Stimulated activated CD4-positive, alpha-beta T cell treated with anti-CD3 and anti-CD28 coated beads, Interleukin-1b, Interleukin-23, amount 100 ng/mL, for 48 hours (primary cell): ENCODE measurements around the gene MED20.

Source experiments
- DNase-seq: peaks from one replicate; pipeline ENCODE4 v3.0.0-alpha.2; 2020

The MED20 gene

DNA sequence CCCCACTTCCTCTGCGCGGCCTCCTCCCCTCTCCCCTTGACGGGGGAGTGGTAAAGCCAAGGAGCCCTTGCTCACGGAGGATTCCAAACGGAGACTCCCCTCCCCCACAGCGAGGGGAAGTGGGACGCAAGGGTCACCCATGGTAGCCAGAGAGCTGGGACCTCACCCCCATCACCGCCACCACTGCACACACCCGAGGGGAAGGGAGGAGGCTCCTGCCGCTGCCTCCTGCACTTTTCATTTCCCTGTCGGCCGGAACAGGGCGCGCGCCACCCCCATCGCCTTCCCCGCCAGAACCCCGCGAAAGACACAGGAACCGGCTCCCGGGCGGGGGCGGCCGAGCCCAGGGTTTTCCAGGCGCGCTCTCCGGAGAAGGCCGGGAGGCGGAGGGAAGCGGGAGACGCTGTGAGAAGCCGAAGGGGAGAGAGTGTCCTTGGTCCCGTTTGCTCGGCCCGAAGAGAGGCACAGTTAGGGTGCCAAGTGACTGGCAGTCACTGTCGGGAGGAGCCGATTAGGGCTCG, 19.9 kb upstream of the MED20 start:
- DNase-seq = peak; percentile 47

DNA sequence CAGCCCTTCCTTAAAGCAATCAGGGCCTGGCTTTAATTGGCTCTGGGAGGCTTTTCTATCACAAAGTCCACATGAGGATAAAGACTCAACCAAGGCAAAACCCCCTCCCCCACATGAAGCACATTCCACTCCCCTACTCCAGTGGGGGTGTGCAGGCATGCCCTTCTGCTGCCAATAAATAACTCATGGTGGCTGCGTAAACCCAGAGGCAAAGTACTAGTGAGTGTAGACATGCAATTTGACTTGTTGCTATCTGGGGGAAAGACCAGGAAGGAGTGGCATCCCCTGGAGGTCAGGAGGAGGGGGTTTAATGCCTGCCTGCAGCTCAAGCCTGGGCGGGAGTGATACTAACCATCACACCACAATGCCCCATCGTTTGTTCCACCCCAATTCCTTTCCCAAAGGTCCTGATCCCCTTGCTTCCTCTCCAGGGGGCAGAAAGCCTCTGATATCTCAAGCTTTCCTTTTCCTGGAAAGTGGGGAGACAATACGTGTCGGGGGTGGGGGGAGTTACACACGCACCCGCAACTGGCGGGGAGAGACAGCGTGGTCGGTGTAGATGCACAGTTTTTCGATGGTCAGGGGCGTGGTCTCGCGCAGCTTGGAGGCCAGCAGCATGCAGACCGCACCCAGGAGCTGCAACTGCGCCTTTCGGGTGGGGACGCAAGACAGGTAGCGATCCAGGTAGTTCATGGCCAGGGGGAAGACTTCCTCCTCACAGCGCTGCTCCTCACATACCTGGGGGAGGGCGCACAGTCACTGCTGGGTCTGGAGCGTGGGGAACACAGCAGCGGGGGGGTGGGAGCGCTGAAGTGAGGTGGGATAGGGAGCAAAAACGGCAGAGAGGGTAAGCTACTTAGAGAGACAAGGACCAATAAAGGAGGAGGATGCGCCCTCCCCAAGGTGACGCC, 19.2 kb upstream of the MED20 start:
- peak; percentile 52 for DNase-seq

DNA sequence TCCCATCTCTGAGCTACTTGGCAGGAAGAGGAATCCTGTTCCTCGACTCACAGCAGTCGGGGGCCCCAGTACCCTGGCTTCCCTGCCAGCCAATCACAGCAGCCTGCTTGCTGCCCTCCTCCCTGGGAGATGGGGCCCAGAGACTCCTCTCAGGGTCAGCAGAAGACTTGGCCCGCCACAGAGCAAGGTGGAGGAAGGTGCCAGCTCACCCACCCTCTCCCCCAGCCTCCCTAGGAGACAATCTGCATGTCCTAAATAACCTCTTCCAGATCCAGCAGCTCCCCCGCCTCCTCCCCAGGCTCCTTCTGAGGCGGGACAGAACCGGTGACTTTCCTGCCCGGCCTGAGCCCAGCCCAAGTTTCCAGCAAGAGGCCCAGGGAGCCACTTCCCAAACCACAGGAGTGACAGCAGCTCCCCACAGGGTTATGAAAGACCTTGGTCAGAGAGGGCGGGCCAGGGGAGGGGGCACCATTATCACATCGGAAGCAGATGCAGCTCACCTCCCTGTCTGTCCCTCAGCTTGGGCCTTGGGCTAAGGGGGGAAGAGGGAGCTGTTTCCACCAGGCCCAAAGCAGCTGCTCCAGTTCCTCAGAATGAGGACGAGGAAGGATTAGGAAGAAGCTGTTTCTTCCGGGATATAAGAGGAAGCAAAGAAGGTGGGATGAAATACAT, 18.4 kb upstream of the MED20 start:
- DNase-seq = peak; percentile 55

DNA sequence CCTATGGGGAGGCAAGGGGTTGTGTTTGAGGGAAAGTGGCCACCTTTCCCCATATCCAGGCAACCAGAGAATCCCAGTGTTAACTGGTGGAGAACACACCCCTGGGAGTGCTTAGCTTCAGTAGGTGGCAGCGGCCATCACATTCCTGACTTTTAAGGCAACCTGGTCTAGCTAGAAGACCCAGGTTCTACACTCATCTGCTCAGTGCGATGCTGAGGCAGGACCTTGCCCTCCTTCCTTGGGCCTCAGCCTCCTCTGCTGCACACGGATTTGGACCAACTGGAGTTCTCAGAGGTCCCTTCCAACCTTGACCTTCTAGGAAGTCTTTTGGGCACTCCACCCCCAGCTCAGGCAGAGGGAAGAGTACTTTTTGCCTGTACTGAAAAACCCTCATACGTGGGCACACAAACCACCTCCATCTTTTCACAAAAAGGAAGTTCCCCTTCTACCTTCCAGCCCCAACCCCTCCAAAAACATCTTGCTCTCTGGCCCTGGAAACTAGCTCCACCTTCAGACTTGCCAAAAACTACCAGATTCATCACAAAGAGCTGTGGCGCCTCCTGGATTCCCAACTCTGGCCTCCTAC, 17.7 kb upstream of the MED20 start:
- DNase-seq = no peak

GRCh38 chr6:41937861-41938574, 17.1 kb upstream of the MED20 start:
- DNase-seq = no peak

GRCh38 chr6:41937472-41937860, 16.5 kb upstream of the MED20 start:
- DNase-seq = no peak

GRCh38 chr6:41936073-41936837, 15.3 kb upstream of the MED20 start:
- DNase-seq = peak; percentile 69

- no peak for DNase-seq
These were observed 14.7 kb upstream of the MED20 start for GRCh38 chr6:41935685-41936072.

DNA sequence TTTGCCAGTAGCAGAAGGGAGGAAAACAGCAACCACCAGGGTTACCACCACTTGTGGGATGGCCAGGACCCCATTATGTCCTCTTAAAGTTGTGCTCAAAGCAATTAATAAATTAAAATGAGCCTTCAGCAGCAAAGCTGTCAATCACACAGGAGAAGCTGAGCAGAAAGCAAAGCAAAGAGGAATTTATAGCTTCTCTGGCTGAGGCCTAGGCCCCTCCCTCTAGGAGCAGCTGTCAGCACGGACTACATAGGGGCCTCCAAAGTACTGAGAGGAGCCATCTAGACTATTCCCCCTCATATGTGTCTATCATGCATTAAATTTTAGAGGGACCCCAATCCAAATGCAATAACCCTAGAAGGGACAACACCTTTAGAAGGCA, 14.2 kb upstream of the MED20 start:
- no peak for DNase-seq

DNA sequence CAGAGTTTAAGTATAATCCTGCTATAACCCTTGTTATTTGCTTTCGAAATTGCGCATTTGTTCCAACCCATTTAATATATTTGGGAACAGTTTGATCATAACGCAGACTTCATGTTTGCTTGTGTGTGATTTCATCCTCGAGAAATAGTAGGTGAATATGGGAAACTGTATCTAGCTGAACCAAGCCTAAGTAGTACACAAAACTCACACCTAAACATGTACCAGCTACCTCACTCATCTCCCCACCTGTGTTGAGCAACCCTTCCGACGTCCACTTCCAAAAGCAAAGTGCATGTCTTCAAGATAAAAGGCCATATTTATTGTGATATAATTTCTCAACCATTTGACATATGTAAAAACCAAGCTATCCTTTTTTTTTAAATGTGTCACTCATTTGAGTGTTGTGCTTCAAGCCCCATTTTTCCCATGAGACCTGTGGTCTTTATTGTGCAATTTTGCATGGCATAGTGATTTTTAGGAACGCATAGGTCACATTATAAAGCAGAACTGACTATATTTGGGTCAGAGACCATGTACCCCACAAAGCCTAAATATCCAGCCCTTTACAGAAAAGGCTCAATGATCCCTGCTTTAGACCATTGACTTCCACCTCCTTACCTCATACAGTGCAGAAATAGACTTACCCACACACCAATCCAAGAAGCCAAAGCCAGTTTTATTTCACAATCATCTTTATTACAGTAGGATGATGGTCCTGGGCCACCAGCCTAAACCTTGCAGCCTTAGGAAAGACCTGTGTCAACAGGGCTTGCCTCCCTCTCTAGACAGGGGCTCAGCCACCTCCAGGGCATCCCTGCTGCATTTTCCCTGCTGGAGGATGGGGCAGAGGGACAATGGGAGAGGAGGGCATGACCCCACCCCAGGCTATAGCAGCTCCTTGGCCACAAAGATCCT, 13.6 kb upstream of the MED20 start:
- DNase-seq = no peak

DNA sequence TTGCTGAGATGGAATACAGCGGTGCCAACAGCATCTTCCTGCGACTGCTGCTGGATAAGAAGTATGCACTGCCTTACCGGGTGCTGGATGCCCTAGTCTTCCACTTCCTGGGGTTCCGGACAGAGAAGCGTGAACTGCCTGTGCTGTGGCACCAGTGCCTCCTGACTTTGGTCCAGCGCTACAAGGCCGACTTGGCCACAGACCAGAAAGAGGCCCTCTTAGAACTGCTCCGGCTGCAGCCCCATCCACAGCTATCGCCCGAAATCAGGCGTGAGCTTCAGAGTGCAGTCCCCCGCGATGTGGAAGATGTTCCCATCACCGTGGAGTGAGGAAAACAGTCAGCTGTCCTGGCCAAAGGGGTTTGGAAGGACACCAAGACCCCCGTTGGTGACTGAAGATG, 11.4 kb upstream of the MED20 start:
- no peak for DNase-seq

DNA sequence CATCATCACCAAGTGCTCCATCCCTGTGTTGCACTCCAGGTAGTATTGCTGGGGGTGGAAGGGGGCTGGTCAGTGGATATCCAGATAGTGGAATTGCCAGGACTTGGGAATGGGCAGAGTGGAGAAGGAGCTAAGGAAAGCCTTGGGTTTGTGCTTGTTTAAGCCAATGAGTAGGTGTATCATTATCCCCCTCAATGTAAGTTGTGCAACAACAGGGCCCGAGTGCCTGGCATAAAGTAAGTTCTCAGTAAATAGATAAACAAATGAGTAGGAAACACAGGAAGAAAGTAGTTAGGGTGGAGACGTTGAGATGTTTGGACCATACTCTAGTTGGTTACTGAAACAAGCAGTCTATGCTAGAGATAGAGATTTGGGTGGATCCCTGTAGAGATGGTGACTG, 10.9 kb upstream of the MED20 start:
- DNase-seq = no peak

- no peak for DNase-seq
These were observed 9.0 kb upstream of the MED20 start for GRCh38 chr6:41929924-41930323.

GRCh38 chr6:41927253-41927652, 6.3 kb upstream of the MED20 start:
- no peak for DNase-seq

GRCh38 chr6:41922154-41922553, 1.2 kb upstream of the MED20 start:
- no peak for DNase-seq

DNA sequence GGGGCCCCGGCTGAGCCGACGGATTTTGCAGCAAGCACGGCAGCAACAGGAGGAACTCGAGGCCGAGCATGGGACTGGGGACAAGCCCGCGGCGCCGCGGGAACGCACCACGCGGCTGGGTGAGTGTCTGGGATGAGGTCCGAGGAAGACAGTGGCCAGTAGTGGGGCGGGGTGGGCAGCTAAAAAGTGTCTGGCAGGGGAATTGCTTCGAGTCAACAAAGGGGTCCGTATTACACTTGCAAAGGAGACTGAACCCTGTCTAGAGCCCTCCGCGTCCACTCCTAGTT, 716 bp upstream of the MED20 start:
- no peak for DNase-seq

DNA sequence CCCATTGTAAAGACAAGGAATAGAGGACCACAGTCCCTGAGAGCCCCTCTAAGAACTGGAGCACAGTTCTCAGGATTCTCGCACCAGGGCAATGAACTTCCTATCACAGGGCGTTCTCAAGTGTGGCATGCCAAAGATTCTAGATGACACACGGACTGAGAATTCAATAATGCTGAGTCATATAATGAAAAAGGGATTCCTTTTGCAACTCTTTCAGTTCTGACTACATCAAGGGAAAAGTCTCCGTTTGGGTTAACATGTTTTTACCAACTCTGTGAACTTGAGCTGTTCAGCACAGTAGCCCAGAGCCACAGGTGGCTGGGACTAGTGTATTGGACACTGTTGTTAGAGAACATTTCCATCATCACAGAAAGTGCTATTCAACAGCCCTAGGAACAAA, 3.4 kb downstream of the MED20 start:
- DNase-seq = peak; percentile 33

DNA sequence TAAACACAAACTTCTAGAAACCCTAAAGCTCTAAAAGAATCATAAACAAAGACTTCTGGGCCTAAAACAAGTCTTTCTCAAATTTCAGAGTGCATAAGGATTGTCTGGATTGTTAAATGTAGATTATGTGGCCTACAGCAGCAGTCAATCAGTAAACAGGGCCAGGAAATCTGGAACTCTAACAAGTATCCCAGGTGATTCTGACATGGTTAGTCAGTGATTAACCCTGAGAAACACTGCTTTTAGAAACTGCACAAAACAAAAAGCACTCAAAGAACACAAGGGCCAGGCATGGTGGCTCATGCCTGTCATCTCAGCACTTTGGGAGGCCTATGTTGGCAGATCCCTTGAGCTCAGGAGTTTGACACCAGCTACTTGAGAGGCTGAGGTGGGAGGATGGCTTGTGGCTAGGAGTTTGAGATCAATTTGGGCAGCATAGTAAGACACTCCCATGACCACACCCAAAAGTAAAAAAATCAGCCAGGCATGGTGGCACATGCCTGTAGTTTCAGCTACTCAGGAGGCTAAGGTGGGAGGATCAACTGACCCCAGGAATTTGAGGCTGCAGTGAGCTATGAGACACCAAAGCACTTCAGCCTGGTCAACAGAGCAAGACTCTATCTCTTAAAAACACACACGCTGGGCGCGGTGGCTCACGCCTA, 5.9 kb downstream of the MED20 start:
- no peak for DNase-seq

GRCh38 chr6:41914343-41914742, 6.6 kb downstream of the MED20 start:
- DNase-seq = no peak

DNA sequence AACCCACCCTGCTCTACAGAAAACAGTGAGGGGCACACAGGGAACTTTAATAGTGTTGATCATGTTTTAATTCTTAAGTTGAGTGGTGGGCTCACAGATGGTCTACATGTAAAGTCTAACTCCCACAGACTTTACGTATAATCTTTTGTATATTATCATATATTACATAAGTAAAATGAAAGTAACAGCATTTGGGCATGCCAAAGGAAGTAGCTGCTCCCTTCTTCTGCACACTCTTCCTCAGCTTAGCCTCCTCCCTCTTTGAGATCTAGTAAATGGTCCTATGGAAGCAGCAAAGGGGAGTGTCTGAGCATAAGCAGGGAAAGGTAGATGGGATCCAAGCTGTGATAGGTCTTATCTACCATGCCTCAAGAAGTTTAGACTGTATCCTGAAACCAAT, 11.2 kb downstream of the MED20 start:
- no peak for DNase-seq
